ENCODE data around the gene CSTPP1.

DNA sequence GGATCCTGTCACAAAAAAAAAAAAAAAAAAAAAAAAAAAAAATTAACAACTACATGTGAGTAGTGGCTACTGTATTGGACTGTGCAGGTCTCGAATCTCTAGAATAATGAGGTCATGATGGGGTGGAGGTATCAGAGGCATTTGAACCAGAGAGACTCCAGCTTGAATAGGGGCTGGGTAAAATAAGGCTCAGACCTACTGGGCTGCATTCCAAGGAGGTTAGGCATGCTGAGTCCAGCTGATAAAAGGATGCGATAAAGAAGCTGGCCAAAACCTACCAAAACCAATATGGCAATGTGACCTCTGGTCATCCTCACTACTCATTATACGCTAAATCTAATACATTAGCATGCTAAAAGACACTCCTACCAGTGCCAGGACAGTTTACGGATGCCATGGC lies 255.6 kb downstream of the CSTPP1 start:
- TF ChIP-seq, protein P1, sequence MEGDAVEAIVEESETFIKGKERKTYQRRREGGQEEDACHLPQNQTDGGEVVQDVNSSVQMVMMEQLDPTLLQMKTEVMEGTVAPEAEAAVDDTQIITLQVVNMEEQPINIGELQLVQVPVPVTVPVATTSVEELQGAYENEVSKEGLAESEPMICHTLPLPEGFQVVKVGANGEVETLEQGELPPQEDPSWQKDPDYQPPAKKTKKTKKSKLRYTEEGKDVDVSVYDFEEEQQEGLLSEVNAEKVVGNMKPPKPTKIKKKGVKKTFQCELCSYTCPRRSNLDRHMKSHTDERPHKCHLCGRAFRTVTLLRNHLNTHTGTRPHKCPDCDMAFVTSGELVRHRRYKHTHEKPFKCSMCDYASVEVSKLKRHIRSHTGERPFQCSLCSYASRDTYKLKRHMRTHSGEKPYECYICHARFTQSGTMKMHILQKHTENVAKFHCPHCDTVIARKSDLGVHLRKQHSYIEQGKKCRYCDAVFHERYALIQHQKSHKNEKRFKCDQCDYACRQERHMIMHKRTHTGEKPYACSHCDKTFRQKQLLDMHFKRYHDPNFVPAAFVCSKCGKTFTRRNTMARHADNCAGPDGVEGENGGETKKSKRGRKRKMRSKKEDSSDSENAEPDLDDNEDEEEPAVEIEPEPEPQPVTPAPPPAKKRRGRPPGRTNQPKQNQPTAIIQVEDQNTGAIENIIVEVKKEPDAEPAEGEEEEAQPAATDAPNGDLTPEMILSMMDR (conservative IDR thresholded peaks at IDR 0.05 in 1 of 2, IDR thresholded peaks at IDR 0.05 in 1 of 2; ENCODE audit: low read depth in 1 of 2, low read length in 2 of 2): no peak
- TF ChIP-seq EZH2 (IDR thresholded peaks at IDR 0.05; ENCODE audit: low read length, missing control alignments): no peak
